Nephron (organoid): ENCODE data around the gene TMEM212.

ENCODE experiments used
- H3K27ac Mint-ChIP-seq, 3 experiments: 2 replicates each; pipeline ENCODE4 v1.8.0; 2020; ENCODE audit warnings: mixed read lengths in 3 of 3, mild to moderate bottlenecking in 2 of 3, moderate library complexity in 1 of 3
- H3K27me3 Mint-ChIP-seq: 2 replicates; pipeline ENCODE4 v1.8.0; 2021; ENCODE audit warnings: low read depth, mild to moderate bottlenecking, moderate library complexity, mixed read lengths
- H3K36me3 Mint-ChIP-seq: 2 replicates; pipeline ENCODE4 v1.8.0; 2020; ENCODE audit warnings: low read depth, mixed read lengths
- H3K4me1 Mint-ChIP-seq: 2 replicates; pipeline ENCODE4 v1.8.0; 2020; ENCODE audit warnings: mixed read lengths
- H3K4me3 Mint-ChIP-seq, 3 experiments: 2 replicates each; pipeline ENCODE4 v1.8.0; 2020; ENCODE audit warnings: mild to moderate bottlenecking in 3 of 3, mixed read lengths in 3 of 3, moderate library complexity in 2 of 3
- H3K9me3 Mint-ChIP-seq: 2 replicates; pipeline ENCODE4 v1.8.0; 2020; ENCODE audit warnings: mixed read lengths
- CTCF ChIP-seq, 3 experiments: fragments of 200-600 bp; sonication (generic); IDR thresholded peaks; one replicate each; pipeline ENCODE4 v1.5.0; 2021; ENCODE audit warnings: antibody characterized with exemption in 3 of 3; ENCODE audit not compliant: unreplicated experiment in 3 of 3

The TMEM212 gene

GRCh38 chr3:171822431-171823106 is 20.6 kb upstream of the TMEM212 start:
- H3K4me3 Mint-ChIP-seq: no peak overlapping the region
- no peaks in the 10 kb centered on the region for H3K9me3 Mint-ChIP-seq
- H3K4me1 Mint-ChIP-seq: peaks cover 43% of the 10 kb centered on the region
- peak overlapping the region; percentile 65 to 76 (median 72) for H3K27ac Mint-ChIP-seq
- no peaks in the 10 kb centered on the region for H3K36me3 Mint-ChIP-seq
- TF ChIP-seq CTCF (IDR thresholded peaks at IDR 0.05; ENCODE audit: unreplicated experiment in 3 of 3): no peak
- peaks cover 5% of the 10 kb centered on the region for H3K27me3 Mint-ChIP-seq

GRCh38 chr3:171824116-171824515 is 19.0 kb upstream of the TMEM212 start:
- no peaks in the 10 kb centered on the region for H3K9me3 Mint-ChIP-seq
- no peak for TF ChIP-seq CTCF (IDR thresholded peaks at IDR 0.05; ENCODE audit: unreplicated experiment in 3 of 3)
- H3K4me3 Mint-ChIP-seq: peak overlapping the region in 1 of 3 experiments; percentile 4
- peaks cover 5% of the 10 kb centered on the region for H3K27me3 Mint-ChIP-seq
- peak overlapping the region in 2 of 3 experiments; percentile 16 to 84 for H3K27ac Mint-ChIP-seq
- no peaks in the 10 kb centered on the region for H3K36me3 Mint-ChIP-seq
- peaks cover 48% of the 10 kb centered on the region for H3K4me1 Mint-ChIP-seq

- Mint-ChIP-seq H3K4me3 (peak overlapping the region in 1 of 3 experiments; percentile 12), H3K27me3 (peaks cover 5% of the 10 kb centered on the region)
- TF ChIP-seq CTCF (IDR thresholded peaks at IDR 0.05; ENCODE audit: unreplicated experiment in 3 of 3): no peak
Observed at GRCh38 chr3:171824824-171825221, 18.3 kb upstream of the TMEM212 start.

GRCh38 chr3:171825222-171825828 is 17.8 kb upstream of the TMEM212 start:
- no peak for TF ChIP-seq CTCF (IDR thresholded peaks at IDR 0.05; ENCODE audit: unreplicated experiment in 3 of 3)
- H3K4me3 Mint-ChIP-seq: peak overlapping the region in 1 of 3 experiments; percentile 12
- no peaks in the 10 kb centered on the region for H3K36me3 Mint-ChIP-seq

More at GRCh38 chr3:171824824-171825221, 18.3 kb upstream of the TMEM212 start:
- H3K9me3 Mint-ChIP-seq: no peaks in the 10 kb centered on the region
- peak overlapping the region; percentile 17 to 84 (median 50) for H3K27ac Mint-ChIP-seq
- peaks cover 51% of the 10 kb centered on the region for H3K4me1 Mint-ChIP-seq
- no peaks in the 10 kb centered on the region for H3K36me3 Mint-ChIP-seq

GRCh38 chr3:171827385-171827784 is 15.8 kb upstream of the TMEM212 start:
- H3K36me3 Mint-ChIP-seq: no peaks in the 10 kb centered on the region
- H3K27me3 Mint-ChIP-seq: peaks cover 5% of the 10 kb centered on the region

More at GRCh38 chr3:171825222-171825828, 17.8 kb upstream of the TMEM212 start:
- Mint-ChIP-seq H3K4me1 (peaks cover 56% of the 10 kb centered on the region), H3K27me3 (peaks cover 5% of the 10 kb centered on the region), H3K27ac (peak overlapping the region; percentile 17 to 84 (median 50)), H3K9me3 (no peaks in the 10 kb centered on the region)

More at GRCh38 chr3:171827385-171827784, 15.8 kb upstream of the TMEM212 start:
- H3K4me1 Mint-ChIP-seq: peaks cover 51% of the 10 kb centered on the region
- TF ChIP-seq CTCF (IDR thresholded peaks at IDR 0.05; ENCODE audit: unreplicated experiment in 3 of 3): no peak
- H3K9me3 Mint-ChIP-seq: no peaks in the 10 kb centered on the region
- H3K27ac Mint-ChIP-seq: peak overlapping the region in 2 of 3 experiments; percentile 16 to 45
- H3K4me3 Mint-ChIP-seq: no peak overlapping the region
